PFSK-1 (cell line): ENCODE data around the gene URGCP.

Experiments used
- FOXP2 ChIP-seq: optimal IDR thresholded peaks from 2 replicates; pipeline ENCODE3; 2011; ENCODE audit warnings: borderline replicate concordance, control low read depth, inconsistent platforms; ENCODE audit not compliant: insufficient read depth; ENCODE audit errors: extremely low read length, extremely low read depth
- POLR2AphosphoS5 ChIP-seq: IDR thresholded peaks from 2 replicates; pipeline ENCODE4 v1.6.1; 2012; ENCODE audit warnings: low read depth, mild to moderate bottlenecking, control low read depth, low read length, moderate library complexity
- SIN3A ChIP-seq: IDR thresholded peaks from 2 replicates; pipeline ENCODE4 v1.6.1; 2012; ENCODE audit warnings: mild to moderate bottlenecking, low read length, moderate library complexity, borderline replicate concordance; ENCODE audit not compliant: insufficient read depth
- TAF1 ChIP-seq: IDR thresholded peaks from 2 replicates; pipeline ENCODE4 v1.6.1; 2012; ENCODE audit warnings: low read length, control low read depth, borderline replicate concordance; ENCODE audit not compliant: insufficient read depth
- TF ChIP-seq, protein P1 (sequence below), 2 experiments: IDR thresholded peaks; 2 replicates each; pipeline versions ENCODE4 v1.6.1 to v1.8.0; 2011 to 2012; ENCODE audit warnings: low read depth in 2 of 2, low read length in 2 of 2, control low read depth in 1 of 2, inconsistent platforms in 1 of 2, mild to moderate bottlenecking in 1 of 2, moderate library complexity in 1 of 2; ENCODE audit not compliant: insufficient read depth in 1 of 2

DNA sequence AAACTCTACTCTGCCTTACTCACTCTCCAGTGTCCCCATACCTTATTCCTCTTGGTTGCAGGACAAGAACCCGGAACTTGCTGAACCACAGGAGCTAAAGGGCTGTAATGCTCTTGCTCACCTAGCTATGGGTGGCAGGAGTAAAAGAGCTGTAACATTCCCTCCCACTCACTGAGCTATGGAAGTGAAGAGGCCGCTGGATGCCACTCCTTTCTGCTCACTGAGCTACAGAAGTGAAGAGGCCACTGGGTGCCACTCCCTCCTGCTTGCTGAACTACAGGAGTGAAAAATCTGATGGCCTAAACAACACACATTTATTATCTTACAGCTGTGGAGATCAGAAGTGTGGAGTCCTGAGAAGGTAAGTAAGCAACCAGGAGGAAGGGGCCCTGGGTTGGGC is 54.6 kb downstream of the URGCP start:
- TF ChIP-seq SIN3A, result no peak
- no peak for TF ChIP-seq POLR2AphosphoS5
- TF ChIP-seq, protein P1, sequence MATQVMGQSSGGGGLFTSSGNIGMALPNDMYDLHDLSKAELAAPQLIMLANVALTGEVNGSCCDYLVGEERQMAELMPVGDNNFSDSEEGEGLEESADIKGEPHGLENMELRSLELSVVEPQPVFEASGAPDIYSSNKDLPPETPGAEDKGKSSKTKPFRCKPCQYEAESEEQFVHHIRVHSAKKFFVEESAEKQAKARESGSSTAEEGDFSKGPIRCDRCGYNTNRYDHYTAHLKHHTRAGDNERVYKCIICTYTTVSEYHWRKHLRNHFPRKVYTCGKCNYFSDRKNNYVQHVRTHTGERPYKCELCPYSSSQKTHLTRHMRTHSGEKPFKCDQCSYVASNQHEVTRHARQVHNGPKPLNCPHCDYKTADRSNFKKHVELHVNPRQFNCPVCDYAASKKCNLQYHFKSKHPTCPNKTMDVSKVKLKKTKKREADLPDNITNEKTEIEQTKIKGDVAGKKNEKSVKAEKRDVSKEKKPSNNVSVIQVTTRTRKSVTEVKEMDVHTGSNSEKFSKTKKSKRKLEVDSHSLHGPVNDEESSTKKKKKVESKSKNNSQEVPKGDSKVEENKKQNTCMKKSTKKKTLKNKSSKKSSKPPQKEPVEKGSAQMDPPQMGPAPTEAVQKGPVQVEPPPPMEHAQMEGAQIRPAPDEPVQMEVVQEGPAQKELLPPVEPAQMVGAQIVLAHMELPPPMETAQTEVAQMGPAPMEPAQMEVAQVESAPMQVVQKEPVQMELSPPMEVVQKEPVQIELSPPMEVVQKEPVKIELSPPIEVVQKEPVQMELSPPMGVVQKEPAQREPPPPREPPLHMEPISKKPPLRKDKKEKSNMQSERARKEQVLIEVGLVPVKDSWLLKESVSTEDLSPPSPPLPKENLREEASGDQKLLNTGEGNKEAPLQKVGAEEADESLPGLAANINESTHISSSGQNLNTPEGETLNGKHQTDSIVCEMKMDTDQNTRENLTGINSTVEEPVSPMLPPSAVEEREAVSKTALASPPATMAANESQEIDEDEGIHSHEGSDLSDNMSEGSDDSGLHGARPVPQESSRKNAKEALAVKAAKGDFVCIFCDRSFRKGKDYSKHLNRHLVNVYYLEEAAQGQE (IDR thresholded peaks at IDR 0.05; ENCODE audit: insufficient read depth in 1 of 2, low read depth in 2 of 2, low read length in 2 of 2), result no peak
- no peak for TF ChIP-seq FOXP2
- TF ChIP-seq TAF1, result no peak
